Glutamatergic neuron (in vitro differentiated cells): ENCODE data around the gene DNAJB13. TPM values are rescaled to one million over a fixed set of nuclear protein-coding genes. Genes with fewer than 3 reads are reported as not detected.

Experiments used
- DNase-seq: peaks from one replicate; pipeline ENCODE4 v3.0.0; 2022
- H3K27ac Mint-ChIP-seq: one replicate; pipeline ENCODE4 v1.8.0; 2020; ENCODE audit warnings: mild to moderate bottlenecking, mixed read lengths, inconsistent platforms; ENCODE audit not compliant: unreplicated experiment
- H3K27me3 Mint-ChIP-seq: one replicate; pipeline ENCODE4 v1.8.0; 2020; ENCODE audit warnings: mild to moderate bottlenecking, moderate library complexity, mixed read lengths, inconsistent platforms; ENCODE audit not compliant: unreplicated experiment
- H3K36me3 Mint-ChIP-seq: one replicate; pipeline ENCODE4 v1.8.0; 2020; ENCODE audit warnings: mild to moderate bottlenecking, mixed read lengths, inconsistent platforms; ENCODE audit not compliant: unreplicated experiment
- H3K4me1 Mint-ChIP-seq: one replicate; pipeline ENCODE4 v1.8.0; 2020; ENCODE audit warnings: mild to moderate bottlenecking, low read depth, mixed read lengths, inconsistent platforms; ENCODE audit not compliant: unreplicated experiment
- H3K4me3 Mint-ChIP-seq: one replicate; pipeline ENCODE4 v1.8.0; 2020; ENCODE audit warnings: mild to moderate bottlenecking, mixed read lengths, inconsistent platforms; ENCODE audit not compliant: unreplicated experiment
- H3K9me3 Mint-ChIP-seq: one replicate; pipeline ENCODE4 v1.8.0; 2020; ENCODE audit warnings: mild to moderate bottlenecking, moderate library complexity, mixed read lengths, inconsistent platforms; ENCODE audit not compliant: unreplicated experiment
- total RNA-seq: library from RNA; stranded (reverse); fragmentation: NEBNext Ultra II Directional; extraction: Animal tissue kit (Norgen Biotek cat#: 25700); gene quantifications from one replicate; pipeline ENCODE4 v1.2.1, GENCODE V29; 2021; ENCODE audit not compliant: unreplicated experiment
- TF ChIP-seq, protein P1 (sequence below): fragments of 200-600 bp; sonication (generic); IDR thresholded peaks from one replicate; pipeline ENCODE4 v1.5.0; 2021; ENCODE audit not compliant: partially characterized antibody, unreplicated experiment

DNAJB13 gene
- total RNA-seq, 1 donor from 2014 or later: not detected

DNA sequence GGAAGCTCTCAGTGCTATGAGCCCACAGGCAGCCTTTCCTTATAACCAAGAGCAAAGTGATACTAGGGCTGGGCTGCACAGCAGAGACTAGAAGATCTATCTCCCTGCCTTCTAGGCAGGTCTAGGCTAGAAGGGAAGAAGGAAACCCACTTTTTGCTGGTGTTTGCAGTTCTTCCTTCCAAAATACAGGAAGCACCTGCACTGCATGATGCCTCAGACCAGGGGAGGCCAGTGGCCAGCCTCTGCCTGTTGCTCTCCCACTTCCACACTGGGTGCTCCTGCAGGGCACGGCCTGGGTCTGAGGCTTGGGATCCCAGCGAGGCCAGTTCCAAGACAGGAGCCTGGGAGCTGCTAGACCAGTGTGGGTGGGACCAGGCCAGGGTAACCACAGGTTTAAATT is 64.1 kb downstream of the DNAJB13 start:
- peaks cover 7% of the 10 kb centered on the region for H3K36me3 Mint-ChIP-seq
- TF ChIP-seq, protein P1, sequence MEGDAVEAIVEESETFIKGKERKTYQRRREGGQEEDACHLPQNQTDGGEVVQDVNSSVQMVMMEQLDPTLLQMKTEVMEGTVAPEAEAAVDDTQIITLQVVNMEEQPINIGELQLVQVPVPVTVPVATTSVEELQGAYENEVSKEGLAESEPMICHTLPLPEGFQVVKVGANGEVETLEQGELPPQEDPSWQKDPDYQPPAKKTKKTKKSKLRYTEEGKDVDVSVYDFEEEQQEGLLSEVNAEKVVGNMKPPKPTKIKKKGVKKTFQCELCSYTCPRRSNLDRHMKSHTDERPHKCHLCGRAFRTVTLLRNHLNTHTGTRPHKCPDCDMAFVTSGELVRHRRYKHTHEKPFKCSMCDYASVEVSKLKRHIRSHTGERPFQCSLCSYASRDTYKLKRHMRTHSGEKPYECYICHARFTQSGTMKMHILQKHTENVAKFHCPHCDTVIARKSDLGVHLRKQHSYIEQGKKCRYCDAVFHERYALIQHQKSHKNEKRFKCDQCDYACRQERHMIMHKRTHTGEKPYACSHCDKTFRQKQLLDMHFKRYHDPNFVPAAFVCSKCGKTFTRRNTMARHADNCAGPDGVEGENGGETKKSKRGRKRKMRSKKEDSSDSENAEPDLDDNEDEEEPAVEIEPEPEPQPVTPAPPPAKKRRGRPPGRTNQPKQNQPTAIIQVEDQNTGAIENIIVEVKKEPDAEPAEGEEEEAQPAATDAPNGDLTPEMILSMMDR: no peak
- peaks cover 6% of the 10 kb centered on the region for H3K9me3 Mint-ChIP-seq
- no peak overlapping the region for H3K27ac Mint-ChIP-seq
- peaks cover 1% of the 10 kb centered on the region for H3K27me3 Mint-ChIP-seq
- peaks cover under 1% of the 10 kb centered on the region for H3K4me1 Mint-ChIP-seq
- no peak overlapping the region for H3K4me3 Mint-ChIP-seq
- no peak for DNase-seq

DNA sequence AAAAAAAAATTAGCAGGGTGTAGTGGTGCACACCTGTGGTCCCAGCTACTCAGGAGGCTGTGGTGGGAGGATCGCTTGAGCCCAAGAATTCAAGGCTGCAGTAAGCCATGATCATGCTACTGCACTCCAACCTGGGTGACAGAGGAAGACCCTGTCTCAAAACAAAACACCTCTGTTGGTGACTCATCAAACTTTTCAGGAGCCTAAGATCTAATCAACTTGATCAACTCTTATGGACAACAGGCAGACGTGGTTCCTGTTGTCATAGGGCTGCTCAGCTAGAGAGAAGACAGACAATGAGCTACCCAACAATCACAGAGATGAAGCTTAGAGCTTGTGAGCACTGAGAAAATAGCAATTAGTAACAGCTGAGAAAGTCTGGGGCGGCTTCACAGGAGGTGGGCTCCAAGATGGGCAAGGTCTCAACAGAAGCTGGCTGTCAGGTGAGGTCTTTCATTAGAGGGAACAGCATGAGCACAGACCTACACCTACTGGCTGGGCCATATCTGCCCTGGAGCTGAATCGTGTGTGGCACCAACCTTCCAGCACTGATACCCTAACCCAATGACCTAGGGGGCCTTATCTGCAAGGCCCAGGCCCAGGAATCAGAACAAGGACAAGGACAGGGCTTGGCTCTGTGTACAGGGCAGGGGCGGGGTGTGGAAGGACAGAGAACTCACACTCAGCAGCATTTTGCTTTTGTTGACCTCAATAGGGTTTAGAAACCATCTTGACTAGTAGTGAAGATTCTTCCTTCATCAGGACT is 65.3 kb downstream of the DNAJB13 start:
- DNase-seq: no peak
- Mint-ChIP-seq H3K27ac (no peak overlapping the region), H3K36me3 (peaks cover 7% of the 10 kb centered on the region), H3K9me3 (peaks cover 2% of the 10 kb centered on the region), H3K4me1 (no peaks in the 10 kb centered on the region), H3K4me3 (no peak overlapping the region), H3K27me3 (peaks cover 1% of the 10 kb centered on the region)
- TF ChIP-seq, protein P1: no peak

DNA sequence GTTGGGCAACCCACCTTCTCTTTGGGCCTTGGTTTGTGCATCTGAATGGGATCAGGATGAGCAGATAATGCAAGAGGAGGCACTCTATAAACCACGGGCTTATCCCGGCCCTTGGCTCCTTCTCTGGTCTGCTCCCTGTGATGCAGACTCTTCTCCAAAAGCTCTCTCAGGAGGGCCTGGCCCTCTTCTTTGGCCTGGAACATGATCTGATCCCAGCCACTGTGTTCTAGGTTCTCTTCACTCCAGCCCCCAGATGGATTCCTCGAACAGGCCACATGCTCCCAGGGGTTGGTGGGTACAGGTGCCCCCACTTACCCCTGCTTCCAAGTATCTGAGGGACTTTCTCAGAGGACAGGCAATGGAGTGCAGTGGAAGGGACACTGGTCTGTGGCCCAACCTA is 66.8 kb downstream of the DNAJB13 start:
- Mint-ChIP-seq H3K4me1 (no peaks in the 10 kb centered on the region), H3K27ac (no peak overlapping the region), H3K27me3 (peaks cover 1% of the 10 kb centered on the region), H3K9me3 (no peaks in the 10 kb centered on the region), H3K36me3 (peaks cover 7% of the 10 kb centered on the region), H3K4me3 (no peak overlapping the region)
- DNase-seq: no peak
- TF ChIP-seq, protein P1: no peak

DNA sequence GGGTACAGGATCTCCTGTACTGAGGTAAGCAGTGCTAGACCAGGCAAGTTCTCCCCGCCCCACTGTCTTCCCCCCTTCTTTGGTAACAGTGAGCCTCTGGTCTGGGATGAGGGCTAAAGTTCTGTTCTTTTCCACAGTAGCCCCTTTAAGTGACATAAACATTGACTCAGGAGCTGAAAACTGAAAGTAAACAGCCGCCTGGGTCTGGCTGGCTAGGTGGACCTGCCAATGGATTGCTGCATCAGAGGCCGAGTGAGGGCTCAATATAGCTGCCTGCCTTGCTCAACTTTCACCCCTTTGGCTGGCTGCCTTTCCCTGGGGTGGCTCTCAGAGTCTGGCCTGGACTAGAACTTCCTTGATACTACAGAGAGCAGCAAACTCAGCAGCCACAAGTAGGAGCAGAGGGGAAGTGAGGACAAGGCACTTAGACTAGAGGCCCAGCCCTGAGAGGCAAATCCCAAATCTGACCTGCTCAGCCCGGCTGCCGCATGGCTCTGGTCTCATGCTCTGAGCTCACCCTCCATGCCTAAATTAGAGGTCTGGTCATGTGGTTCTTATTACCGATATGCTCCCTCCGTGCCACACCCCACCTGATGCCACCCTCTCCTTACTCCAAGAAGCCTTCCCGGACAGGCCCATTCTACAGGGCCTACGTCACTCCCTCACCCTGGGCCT is 67.6 kb downstream of the DNAJB13 start:
- TF ChIP-seq, protein P1: no peak
- H3K36me3 Mint-ChIP-seq: peaks cover 7% of the 10 kb centered on the region
- no peak overlapping the region for H3K27ac Mint-ChIP-seq
- H3K9me3 Mint-ChIP-seq: no peaks in the 10 kb centered on the region
- H3K27me3 Mint-ChIP-seq: peaks cover 1% of the 10 kb centered on the region
- H3K4me1 Mint-ChIP-seq: no peaks in the 10 kb centered on the region
- no peak for DNase-seq
- no peak overlapping the region for H3K4me3 Mint-ChIP-seq
